HT-29 (cell line): ENCODE data around the gene SLC2A11. TPM values are rescaled to one million over a fixed set of nuclear protein-coding genes. Genes with fewer than 3 reads are reported as not detected.
"Not testable (repeated sequence)": the region's sequence is repeated elsewhere in the genome, so short reads cannot be mapped to it uniquely, and the experiment has no call there.

Source experiments
- DNase-seq: peaks from one replicate; pipeline ENCODE4 v3.0.0-alpha.2; 2015; ENCODE audit warnings: low spot score
- total RNA-seq: library from RNA; depleted of rRNA; stranded (reverse); fragments of >200 nt; shearing (Covaris generic); gene quantifications from 2 replicates; pipeline ENCODE4 v1.2.3, GENCODE V29; 2014

SLC2A11 gene
- total RNA-seq, 1 experiment from 2014 or later: 7.7 TPM

- DNase-seq: no peak
These were observed 31.1 kb downstream of the SLC2A11 start for GRCh38 chr22:23888615-23889401.

- DNase-seq: no peak
These were observed 31.9 kb downstream of the SLC2A11 start for GRCh38 chr22:23889620-23890019.

GRCh38 chr22:23891726-23892125 is 34.1 kb downstream of the SLC2A11 start:
- no peak for DNase-seq

GRCh38 chr22:23892130-23892529 is 34.5 kb downstream of the SLC2A11 start:
- DNase-seq: no peak

- DNase-seq: no peak
These were observed 35.0 kb downstream of the SLC2A11 start for GRCh38 chr22:23892706-23893105.

- DNase-seq: no peak
These were observed 35.7 kb downstream of the SLC2A11 start for GRCh38 chr22:23893121-23893944.

GRCh38 chr22:23893945-23894709 is 36.5 kb downstream of the SLC2A11 start, which contains the start of gene MIF:
Gene MIF (plus strand): TSS chr22:23894383. CDS start chr22:23894475, 92 bp downstream.
- DNase-seq: peak; percentile 89

- peak; percentile 80 for DNase-seq
These were observed 37.3 kb downstream of the SLC2A11 start for GRCh38 chr22:23894710-23895598.

- no peak for DNase-seq
These were observed 38.0 kb downstream of the SLC2A11 start for GRCh38 chr22:23895599-23896144.

- DNase-seq: no peak
These were observed 38.5 kb downstream of the SLC2A11 start for GRCh38 chr22:23896166-23896522.

- no peak for DNase-seq
These were observed 39.0 kb downstream of the SLC2A11 start for GRCh38 chr22:23896523-23897186.

GRCh38 chr22:23897320-23897719 is 39.6 kb downstream of the SLC2A11 start:
- no peak for DNase-seq

- DNase-seq: no peak
These were observed 40.6 kb downstream of the SLC2A11 start for GRCh38 chr22:23898006-23898974.

- DNase-seq: no peak
These were observed 41.5 kb downstream of the SLC2A11 start for GRCh38 chr22:23899042-23899745.

- not testable (repeated sequence) for DNase-seq
These were observed 42.6 kb downstream of the SLC2A11 start for GRCh38 chr22:23900227-23900626.

GRCh38 chr22:23901600-23901999 is 43.9 kb downstream of the SLC2A11 start:
- no peak for DNase-seq

- no peak for DNase-seq
These were observed 45.8 kb downstream of the SLC2A11 start for GRCh38 chr22:23903328-23903971.
